Stimulated activated CD8-positive, alpha-beta memory T cell treated with anti-CD3 and anti-CD28 coated beads, Interleukin-12 subunit alpha, Interleukin-12 subunit beta, amount 100 ng/mL, for 24 hours (primary cell): ENCODE data around the gene SH2D3C.

Source experiments
- DNase-seq: peaks from one replicate; pipeline ENCODE4 v3.0.0-alpha.2; 2020; ENCODE audit errors: extremely low read depth

Gene SH2D3C

DNA sequence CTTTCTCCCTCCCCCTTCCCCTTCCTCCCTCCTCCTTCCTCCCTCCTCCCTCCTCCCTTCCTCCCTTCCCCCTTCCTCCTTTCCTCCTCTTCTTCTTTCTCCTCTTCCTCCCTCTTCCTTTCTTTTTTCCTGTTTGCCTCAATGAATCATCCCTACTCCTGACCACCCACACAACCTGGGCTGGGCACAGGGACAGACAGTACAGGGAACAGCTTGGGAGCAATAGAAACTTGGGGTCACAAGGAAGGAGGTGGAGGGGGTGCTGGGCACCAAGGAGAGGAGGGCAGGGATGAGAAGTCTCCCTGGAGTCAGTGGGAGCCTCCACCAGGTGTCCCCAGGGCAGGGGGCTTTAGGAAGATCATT lies 57.6 kb downstream of the SH2D3C start:
- DNase-seq = no peak

DNA sequence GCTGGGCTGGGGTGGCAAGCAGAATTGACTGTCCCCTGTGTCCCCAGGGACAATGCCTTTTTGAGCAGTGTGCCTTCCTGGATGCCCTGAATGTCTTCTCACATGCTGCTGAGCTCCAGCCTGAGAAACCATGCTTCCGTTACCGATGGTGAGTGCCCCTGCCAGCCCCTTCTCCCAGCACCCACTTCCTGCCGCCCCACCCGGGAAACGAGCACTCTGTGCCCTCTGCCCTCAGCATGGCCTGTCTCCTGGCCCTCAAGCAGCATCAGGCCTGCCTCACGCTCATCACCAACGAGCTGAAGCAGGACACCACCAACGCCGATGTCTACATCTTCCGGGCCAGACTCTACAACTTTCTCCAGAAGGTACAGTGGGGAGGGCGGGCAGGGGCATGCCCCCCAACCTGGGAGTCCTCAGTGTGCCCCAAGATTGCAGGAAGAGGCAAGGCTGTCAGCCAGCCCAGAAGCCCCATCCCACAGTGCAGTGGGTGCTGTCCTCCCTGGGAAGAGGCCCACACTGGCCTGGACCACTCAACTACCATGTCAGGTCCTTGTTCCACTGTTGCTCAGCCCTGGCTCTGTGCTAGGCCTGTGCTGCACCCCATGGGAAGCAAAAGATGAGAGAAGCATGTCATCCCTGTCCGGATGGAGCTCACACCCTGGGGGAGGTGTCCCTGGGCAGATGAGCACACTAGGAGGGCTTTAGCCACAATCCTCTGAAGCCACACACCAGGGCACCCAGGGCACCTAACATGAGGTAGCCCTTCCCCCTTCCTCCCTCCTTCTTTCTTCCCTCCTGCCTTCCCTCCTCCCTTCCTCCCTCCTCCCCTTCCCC lies 58.2 kb downstream of the SH2D3C start:
- DNase-seq = no peak

DNA sequence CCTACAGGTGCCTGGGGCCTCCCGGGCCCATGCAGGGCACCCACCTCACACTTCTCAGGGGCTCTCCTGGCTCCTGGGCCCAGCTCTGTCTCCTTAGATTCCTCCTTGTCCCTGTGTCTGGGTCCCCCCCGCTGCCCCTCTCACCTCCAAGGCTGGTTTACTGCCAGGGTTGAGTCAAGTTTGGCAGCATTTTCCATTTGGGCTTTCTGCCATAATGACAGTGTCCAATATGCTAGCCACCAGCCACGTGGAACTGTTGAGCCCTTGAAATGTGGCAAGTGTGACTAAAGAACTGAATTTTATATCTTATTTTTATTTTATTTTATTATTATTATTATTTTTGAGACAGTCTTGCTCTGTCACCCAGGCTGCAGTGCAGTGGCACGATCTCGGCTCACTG lies 60.7 kb downstream of the SH2D3C start:
- no peak for DNase-seq

DNA sequence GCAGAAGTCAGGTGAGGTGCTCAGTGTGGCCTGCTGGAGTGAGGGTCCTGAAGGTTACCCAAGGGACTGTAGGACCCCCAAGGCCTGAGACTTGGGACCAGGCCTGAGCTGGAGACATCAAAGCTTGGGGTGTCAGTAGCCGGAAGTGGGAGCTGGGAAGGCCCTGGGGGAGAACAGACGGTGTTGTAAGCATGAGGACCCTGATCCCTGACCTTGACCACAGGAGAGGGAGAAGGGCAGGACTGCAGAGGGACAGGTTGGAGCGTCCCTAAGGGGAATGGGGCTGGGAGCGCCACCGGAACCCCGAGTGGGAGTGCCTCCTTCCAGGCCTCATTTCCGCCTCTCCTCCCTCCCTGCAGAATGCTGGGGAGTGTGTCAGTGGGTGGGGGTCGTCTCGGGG lies 62.1 kb downstream of the SH2D3C start:
- DNase-seq = no peak

DNA sequence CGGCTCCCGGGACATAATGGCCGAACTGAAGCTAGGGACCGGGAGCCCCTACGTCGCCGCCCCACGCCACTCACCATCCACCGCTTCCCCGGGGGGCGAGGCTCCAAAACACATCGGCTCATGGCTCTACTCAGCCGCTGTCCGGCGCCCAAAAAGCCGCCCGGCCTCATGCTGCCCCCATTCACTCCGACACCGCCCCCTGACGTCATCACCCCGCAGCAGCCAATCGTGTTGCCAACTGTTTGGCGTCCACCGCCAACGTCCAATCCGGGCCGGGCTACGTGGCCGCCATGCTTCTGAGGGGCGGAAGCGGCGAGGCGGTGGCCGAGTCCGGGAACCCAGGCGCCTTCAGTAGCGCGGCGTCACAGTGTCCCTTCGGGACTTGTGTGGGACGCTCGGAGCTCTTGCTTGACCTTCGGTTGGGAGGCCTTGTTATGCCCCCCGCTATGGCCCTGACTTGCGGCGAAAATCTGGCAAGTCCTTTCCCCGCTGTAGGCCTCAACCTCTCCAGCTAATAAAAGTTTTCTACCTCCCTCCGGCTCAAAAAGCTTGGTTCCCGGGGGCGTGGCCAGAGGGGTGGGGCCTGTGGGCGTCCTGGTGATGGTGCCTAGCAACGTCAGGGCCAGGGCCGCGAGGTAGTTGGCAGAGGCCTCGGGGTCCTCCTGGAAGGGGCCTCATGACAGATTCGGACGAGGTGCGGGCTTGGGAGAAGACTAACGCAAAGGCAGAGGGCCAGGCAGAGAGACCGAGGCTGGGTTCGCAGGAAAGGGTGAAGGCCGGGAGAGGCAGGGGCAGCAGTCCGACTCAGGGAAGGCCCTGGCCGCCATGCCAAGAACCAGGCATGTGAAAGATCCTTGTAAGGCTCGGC lies 62.8 kb downstream of the SH2D3C start, which contains the start of the genes PTRH1 and TTC16:
Gene PTRH1, minus strand, starts transcription at position 194 of the 868 bp plus-strand sequence. Its CDS starts 24 bp downstream, at position 170.
Gene TTC16, plus strand, starts transcription at position 610 of the 868 bp plus-strand sequence. Its CDS starts 67 bp downstream, at position 677.
- DNase-seq = peak; percentile 95

DNA sequence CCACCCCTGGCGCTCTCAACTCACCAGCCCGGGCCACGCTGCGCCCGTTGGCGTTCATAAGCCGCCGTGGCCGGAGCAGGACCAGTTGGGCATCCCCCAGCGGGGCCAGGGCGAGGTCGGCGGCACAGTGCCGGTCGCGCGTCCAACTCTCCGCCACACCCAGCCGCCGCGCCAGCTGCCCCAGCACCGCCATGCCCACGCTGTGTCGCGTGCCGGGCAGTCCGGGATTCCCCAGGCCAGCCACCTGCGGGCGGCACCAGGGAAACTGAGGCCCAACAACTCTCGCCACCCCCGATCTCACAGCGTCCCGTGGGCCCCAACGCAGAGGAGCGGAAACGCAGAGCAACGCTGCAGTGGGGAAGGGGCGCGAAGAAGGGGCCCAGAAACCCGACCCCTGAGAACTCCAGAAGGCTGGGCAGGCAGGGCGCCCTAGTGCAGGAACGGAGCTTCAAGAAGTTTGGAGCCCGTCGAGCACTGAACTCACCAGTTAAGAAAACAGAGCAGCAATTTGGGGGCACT lies 63.5 kb downstream of the SH2D3C start:
- DNase-seq = no peak

DNA sequence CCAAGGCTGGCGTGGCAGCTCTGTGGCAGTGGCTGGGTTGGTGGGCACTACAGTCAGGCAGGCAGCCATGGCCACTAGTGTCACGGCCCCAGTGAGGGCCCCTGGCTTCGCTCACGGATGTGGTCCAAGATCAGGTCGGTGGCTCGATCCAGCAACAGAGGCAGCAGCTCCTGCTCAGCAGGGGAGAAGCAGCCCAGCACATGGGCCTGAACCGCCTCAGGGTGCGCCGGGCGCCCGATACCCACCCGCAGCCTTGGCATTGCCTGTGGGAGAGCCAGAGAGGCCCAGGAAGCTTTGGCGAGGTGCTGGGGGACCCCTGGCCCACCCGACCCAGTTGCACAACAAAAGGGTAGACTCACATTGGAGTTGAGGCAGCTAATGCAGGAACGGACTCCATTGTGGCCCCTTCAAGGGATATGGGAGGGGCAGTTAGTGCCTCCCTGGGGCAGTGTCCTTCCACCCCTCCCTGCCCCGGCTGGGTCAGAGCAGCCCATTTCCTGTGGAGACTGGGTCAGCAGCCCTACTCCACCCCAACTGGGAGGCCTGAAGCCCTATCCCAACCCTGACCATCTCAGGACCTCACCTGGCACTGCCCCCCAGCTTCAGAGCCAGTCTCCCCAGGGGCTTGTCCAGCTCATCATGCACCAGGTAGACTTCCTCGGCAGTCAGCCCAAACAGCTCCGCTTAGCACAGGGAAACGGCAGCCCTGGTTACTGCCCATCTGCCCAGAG lies 64.3 kb downstream of the SH2D3C start:
- DNase-seq = no peak

DNA sequence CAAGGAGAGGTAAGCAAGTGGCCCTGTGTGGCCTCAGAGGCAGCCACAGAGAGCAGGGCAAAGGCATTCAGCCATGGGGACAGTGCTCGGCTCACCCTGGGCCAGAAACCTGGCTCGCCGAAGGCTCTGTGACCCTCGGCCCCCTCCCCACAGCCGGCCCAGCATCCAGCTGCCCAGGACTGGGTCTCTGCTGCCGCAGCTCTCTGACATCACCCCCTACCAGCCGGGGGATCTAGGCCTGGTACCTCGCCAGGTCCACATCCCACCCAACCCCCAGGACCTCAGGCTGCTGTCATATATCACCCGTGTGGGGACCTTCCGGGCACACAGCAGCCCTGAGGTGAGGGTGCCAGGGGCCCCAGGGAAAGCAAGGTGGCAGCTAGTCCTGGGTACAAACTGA lies 65.6 kb downstream of the SH2D3C start:
- no peak for DNase-seq

DNA sequence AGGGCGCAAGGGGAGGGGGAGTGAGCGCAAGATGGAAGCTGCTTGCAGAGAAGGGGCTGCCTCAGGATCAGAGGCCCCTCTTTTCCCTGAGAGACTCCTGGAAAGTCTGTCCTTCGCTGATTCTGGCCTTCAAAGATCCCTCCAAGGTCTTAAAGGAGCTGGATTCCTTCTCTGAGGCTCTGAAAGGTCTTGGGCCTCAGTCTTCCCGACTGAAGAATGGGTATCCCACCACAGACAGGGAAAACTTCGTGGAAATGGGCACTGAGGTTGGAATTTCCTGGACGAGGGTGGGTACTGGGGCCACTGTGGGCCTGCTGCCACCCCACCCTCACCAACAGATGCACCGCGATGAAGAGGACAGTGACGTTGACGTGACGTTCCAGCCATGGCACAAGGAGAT lies 66.1 kb downstream of the SH2D3C start:
- no peak for DNase-seq

DNA sequence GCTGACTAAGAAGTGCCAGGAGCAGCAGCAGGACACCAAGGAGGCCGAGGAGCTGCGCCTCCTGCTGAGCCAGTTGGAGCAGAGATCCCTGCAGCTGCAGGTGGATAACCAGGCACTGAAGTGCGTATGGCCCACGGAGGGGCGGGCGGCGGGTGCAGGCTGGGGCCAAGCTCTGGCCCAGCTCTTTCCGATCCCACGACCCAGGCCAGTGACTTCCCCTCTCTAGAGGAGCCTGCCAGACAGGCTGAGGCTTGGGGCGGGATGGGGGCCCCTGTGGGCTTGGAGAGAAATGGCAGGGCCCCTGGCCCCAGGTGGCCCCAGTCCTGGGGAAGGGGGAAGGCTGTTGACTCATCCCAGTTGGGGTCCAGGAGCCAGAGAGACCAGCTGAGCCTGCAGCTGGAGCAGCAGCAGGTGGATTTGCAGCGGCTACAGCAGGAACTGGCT lies 66.6 kb downstream of the SH2D3C start:
- no peak for DNase-seq

DNA sequence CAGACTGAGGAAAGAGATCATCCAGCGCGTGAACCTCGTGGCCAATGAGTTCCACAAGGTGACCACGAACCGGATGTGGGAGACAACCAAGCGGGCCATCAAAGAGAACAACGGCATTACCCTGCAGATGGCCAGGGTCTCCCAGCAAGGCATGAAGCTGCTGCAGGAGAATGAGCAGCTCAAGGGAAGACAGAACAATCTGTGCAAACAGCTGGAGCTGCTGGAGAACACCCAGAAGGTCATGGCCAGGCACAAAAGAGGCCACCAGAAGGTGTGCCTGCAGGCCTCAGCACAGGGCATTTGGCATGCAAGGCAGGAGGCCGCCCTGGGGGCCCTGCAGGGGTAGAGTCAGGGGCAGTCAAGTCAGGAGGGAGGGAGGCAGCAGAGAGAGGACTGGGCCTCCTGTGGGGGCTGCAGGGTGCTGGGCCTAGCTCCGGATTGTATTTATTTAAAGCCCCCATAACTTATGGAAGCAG lies 67.2 kb downstream of the SH2D3C start:
- DNase-seq = no peak

DNA sequence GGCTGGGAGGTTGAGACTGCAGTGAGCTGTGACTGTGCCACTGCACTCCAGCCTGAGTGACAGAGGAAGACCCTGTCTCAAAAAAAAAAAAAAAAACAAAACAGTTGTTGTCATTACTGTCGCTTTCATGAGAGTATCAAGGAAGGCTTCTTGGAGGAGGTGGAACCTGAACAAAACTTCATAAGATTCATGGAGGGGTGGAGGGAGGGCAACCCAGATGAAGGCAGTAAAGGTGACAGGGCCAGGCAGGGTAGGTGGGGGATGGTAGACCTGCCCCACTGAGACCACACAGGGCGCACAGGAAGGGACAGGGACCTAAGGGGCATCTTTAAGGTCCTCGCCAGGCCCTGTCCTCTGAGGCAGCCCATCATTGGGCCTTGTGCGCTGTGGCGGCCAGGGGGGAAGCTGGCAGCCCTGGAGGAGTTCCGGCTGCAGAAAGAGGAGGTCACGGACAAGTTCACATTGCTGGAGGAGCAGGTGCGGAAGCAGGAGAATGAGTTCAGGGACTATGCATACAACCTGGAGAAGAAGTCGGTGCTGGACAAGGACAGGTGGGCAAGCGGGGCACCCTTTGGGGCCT lies 68.2 kb downstream of the SH2D3C start:
- DNase-seq = no peak

DNA sequence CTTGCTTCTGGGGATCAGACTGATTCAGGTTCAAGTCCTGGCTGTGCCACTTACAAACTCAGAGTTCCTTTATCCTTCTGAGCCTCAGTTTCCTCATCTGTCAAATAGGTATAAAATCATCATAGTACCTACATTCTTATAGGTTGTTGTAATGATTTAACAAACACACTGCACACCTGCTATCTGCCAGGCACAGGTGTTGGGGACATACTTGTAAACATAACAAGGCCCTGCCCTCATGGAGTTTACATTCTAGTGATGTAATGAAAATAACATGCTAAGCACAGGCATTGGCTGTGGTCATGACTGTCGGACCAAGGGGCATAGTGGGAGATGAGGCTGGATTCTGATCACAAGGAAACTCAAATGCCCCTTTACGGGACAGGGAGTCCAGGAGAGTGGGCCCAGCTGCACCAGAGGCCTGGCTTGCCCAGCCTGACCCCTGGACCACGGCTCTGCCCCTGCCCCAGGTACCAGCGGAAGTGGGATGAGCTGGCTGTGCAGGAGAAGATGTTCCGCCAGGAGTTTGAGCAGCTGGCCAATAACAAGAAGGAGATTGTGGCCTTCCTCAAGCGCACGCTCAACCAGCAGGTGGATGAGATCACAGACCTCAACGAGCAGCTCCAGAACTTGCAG lies 69.4 kb downstream of the SH2D3C start:
- no peak for DNase-seq

DNA sequence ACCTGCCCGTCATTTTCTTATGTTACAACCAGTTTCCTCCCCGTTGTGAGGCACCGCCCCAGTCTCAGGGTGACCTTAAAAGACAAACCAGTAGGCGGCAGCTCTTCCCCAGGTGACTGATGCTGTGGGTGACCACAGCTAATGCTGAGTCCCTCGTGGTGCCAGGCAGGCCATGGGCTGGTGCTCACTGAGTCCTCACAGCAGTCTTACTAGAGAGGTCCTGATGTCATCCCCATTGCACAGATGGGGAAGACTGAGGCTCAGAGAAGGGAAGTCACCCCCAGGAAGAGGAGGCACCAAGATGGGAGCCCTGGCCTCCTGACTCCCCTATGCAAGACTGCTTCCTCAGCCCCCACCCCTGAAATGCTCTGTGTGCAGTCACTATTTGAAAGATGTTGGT lies 70.7 kb downstream of the SH2D3C start:
- DNase-seq = no peak

DNA sequence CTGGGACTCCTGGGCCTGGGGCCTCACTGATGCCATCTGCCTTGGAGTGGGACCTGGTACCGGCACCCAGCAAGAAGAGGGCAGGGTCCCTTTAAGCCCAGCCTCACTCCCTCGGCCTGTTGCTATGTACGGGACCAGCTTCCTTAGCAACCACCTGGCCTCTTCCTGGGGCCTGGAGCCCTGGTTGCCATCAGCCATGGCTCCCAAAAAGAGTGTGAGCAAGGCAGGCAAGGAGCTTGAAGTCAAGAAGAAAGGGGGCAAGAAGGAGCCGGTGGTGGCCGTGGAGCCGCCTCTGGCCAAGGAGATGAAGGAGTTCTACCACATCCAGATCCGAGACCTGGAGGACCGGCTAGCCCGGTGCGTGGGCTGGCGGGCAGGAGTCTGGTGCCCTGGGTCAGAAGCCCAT lies 71.6 kb downstream of the SH2D3C start, which contains the start of gene CFAP157:
Gene CFAP157, plus strand, starts transcription at position 153 of the 406 bp plus-strand sequence. Its CDS starts 44 bp downstream, at position 197.
- DNase-seq = no peak

DNA sequence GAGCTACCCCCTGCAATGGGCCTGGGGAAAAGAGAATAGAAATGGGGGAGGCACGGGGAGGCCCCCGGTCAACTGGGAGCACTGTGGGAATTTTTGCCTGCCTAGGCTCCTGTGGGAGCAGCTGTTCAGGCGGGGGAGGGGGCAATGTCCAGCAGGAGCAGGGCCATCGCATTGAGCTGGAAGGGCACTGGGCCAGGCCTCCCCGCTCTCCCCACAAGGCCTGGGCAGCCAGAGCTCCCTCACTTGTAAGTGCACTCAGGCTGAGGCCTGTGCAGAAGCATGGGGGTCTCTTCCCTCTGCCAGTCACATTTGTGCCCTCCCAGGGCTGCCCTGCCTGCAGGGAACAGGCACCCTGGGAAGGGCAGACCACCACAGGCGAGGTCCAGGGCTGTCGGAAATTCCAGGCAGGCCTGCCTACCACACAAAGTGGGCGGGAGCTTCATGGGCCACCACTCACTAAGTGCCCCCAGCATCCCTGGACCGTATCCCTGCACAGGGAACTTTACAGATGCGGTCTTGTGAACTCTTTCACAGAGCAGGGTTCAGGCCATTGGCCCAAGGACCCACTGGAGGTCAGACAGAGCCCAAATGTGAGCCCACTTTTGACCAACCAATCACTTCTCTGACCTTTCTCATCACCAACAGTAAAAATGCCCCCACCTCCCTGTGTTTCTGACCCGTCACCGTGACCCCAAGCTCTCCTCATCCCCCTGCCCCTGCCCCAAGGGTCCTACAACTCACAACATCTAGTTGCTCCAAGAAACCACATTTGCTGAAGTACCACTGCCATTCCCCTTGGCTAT lies 72.7 kb downstream of the SH2D3C start:
- DNase-seq = no peak

DNA sequence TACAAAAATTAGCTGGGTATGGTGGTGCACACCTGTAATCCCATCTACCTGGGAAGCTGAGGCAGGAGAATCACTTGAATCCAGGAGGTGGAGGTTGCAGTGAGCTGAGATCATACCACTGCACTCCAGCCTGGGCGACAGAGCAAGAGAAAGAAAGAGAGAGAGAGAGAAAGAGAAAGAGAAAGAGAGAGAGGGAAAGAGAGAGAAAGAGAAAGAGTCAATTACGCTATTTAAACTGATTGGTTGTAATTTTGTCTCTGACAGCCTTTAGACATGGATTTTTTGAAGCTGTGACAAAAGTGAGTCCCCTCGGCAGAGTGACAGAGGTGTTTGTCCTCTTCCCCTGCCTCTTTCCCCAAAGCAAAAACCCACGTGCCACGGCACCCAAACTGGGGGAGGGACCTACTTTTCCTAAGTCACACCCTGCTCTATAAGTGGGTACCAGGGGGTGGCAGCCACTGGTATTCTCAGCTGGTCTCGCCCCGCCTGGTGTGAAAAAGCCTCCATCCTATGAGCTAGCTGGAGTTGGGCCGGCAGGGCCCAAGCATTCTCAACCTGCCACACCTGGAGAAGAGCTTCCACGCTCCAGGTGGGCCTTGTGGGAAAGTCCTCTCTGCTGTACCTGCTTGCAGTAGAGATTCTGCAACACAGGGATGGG lies 75.0 kb downstream of the SH2D3C start:
- no peak for DNase-seq

DNA sequence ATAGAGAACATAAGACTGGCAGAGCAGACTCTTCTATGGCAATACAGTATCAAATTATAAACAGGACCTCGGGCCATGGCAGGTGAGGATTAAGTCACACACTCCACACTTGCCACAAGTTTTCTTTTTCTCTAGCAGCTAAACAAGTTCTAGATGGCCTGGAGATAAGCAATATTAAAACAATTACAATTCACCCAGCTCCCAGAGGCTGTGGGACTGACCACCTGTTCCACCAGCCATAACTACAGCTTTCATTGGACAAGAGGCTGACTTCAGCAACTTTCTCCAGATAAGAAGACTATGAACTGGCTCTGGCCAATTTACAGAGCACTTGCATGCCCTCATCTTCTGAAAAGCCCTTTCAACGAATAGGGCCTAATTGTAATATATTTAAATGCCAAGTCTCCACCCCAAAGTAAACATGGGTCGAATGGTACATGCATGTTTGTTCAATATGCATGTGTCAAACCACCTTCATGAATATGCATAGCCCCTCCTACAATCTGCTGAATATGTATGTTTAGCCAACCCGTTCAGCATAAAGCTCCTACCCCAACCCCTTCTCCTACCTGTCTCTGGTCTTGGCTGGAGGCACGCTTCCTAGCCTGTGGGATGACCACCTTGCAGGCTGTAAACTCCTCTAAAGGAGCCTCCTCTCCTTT lies 77.7 kb downstream of the SH2D3C start:
- DNase-seq = no peak

DNA sequence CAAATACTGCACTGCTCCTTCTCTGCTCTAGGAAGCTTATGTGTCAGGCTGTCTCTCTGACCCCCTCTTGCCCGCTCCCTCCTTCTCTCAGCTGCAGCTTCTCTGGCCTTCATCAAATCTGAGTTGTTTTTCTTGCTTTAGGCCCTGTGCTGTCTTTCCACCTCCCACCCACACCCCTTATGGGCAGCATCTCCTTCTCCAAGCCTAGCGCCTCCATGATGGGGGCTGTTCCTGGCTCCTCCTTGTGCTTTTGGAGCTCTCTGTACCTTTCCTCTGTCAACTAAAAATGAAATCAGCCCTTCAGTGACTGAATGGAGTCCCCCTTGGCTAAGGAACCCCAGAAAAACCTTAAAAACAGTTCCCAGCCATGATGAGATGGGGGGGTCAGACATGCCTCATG lies 78.3 kb downstream of the SH2D3C start:
- no peak for DNase-seq
